SK-N-SH (cell line): ENCODE measurements around the gene HLA-DPA1.

Experiments
- EP300 ChIP-seq, 2 experiments: IDR thresholded peaks; 2 replicates each; pipeline versions ENCODE4 v1.4.0 to v1.6.1; 2012; ENCODE audit warnings: borderline replicate concordance in 1 of 2, low read depth in 1 of 2, low read length in 1 of 2
- EZH2phosphoT487 ChIP-seq: fragments of 200-600 bp; sonication (generic); IDR thresholded peaks from 2 replicates; pipeline ENCODE4 v1.6.1; 2017; ENCODE audit warnings: low read depth, mixed run types, mild to moderate bottlenecking, antibody characterized with exemption, moderate library complexity, borderline replicate concordance
- NFIC ChIP-seq: IDR thresholded peaks from 2 replicates; pipeline ENCODE4 v1.4.0; 2012; ENCODE audit warnings: borderline replicate concordance
- NRF1 ChIP-seq: IDR thresholded peaks from 2 replicates; pipeline ENCODE4 v1.6.1; 2012; ENCODE audit warnings: low read depth, mild to moderate bottlenecking, low read length
- POLR2AphosphoS5 ChIP-seq: IDR thresholded peaks from 2 replicates; pipeline ENCODE4 v1.6.1; 2012; ENCODE audit warnings: low read depth, low read length
- RAD21 ChIP-seq: IDR thresholded peaks from 2 replicates; pipeline ENCODE4 v1.6.1; 2012; ENCODE audit warnings: mild to moderate bottlenecking, low read length
- RFX5 ChIP-seq: IDR thresholded peaks from 2 replicates; pipeline ENCODE4 v1.6.1; 2012; ENCODE audit warnings: mild to moderate bottlenecking, improper control_type of control experiment, low read length
- SMC3 ChIP-seq: IDR thresholded peaks from 2 replicates; pipeline ENCODE4 v1.6.1; 2012; ENCODE audit warnings: low read depth, low read length, improper control_type of control experiment
- TAF1 ChIP-seq: IDR thresholded peaks from 2 replicates; pipeline ENCODE4 v1.6.1; 2012; ENCODE audit warnings: low read depth, mild to moderate bottlenecking, low read length, moderate library complexity, borderline replicate concordance
- TEAD4 ChIP-seq: IDR thresholded peaks from 2 replicates; pipeline ENCODE4 v1.4.0; 2012; ENCODE audit warnings: mild to moderate bottlenecking, borderline replicate concordance; ENCODE audit not compliant: insufficient read depth
- YY1 ChIP-seq: IDR thresholded peaks from 2 replicates; pipeline ENCODE4 v1.4.0; 2012; ENCODE audit warnings: low read depth, mild to moderate bottlenecking
- TF ChIP-seq, protein P1 (sequence below): fragments of 200-600 bp; sonication (generic); IDR thresholded peaks from 2 replicates; pipeline ENCODE4 v1.6.1; 2017; ENCODE audit warnings: antibody characterized with exemption, mild to moderate bottlenecking, moderate library complexity
- TF ChIP-seq, protein P2 (sequence below): IDR thresholded peaks from 2 replicates; pipeline ENCODE4 v1.4.0; 2012; ENCODE audit warnings: low read depth, borderline replicate concordance
- TF ChIP-seq, protein P3 (sequence below): IDR thresholded peaks from 2 replicates; pipeline ENCODE4 v1.6.1; 2012; ENCODE audit warnings: mild to moderate bottlenecking, low read depth, low read length, moderate library complexity

DNA sequence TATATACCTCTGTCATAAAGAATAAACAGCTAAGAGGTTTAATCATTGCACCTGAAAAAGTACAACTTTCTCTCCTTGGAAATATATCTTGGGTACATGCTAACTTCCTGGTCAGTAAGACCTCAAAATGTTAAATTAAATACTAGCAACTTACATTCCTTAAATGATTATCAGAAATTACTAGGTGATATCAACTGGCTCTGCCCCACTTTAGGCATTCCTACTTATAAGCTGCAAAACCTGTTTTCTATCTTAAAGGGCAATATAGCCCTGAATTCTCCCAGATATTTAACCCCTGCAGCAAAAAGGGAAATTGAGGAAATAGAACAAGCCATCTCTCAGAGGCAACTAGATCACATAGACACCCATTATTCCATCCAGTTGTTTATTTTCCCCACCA lies 20.8 kb downstream of the HLA-DPA1 start:
- TF ChIP-seq, protein P1, sequence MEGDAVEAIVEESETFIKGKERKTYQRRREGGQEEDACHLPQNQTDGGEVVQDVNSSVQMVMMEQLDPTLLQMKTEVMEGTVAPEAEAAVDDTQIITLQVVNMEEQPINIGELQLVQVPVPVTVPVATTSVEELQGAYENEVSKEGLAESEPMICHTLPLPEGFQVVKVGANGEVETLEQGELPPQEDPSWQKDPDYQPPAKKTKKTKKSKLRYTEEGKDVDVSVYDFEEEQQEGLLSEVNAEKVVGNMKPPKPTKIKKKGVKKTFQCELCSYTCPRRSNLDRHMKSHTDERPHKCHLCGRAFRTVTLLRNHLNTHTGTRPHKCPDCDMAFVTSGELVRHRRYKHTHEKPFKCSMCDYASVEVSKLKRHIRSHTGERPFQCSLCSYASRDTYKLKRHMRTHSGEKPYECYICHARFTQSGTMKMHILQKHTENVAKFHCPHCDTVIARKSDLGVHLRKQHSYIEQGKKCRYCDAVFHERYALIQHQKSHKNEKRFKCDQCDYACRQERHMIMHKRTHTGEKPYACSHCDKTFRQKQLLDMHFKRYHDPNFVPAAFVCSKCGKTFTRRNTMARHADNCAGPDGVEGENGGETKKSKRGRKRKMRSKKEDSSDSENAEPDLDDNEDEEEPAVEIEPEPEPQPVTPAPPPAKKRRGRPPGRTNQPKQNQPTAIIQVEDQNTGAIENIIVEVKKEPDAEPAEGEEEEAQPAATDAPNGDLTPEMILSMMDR = no peak
- no peak for TF ChIP-seq TEAD4
- no peak for TF ChIP-seq RAD21
- no peak for TF ChIP-seq RFX5
- TF ChIP-seq, protein P2, sequence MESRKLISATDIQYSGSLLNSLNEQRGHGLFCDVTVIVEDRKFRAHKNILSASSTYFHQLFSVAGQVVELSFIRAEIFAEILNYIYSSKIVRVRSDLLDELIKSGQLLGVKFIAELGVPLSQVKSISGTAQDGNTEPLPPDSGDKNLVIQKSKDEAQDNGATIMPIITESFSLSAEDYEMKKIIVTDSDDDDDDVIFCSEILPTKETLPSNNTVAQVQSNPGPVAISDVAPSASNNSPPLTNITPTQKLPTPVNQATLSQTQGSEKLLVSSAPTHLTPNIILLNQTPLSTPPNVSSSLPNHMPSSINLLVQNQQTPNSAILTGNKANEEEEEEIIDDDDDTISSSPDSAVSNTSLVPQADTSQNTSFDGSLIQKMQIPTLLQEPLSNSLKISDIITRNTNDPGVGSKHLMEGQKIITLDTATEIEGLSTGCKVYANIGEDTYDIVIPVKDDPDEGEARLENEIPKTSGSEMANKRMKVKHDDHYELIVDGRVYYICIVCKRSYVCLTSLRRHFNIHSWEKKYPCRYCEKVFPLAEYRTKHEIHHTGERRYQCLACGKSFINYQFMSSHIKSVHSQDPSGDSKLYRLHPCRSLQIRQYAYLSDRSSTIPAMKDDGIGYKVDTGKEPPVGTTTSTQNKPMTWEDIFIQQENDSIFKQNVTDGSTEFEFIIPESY = no peak
- TF ChIP-seq TAF1 = no peak
- TF ChIP-seq EZH2phosphoT487 = no peak
- no peak for TF ChIP-seq SMC3
- no peak for TF ChIP-seq YY1
- no peak for TF ChIP-seq POLR2AphosphoS5
- TF ChIP-seq NFIC = no peak
- TF ChIP-seq, protein P3, sequence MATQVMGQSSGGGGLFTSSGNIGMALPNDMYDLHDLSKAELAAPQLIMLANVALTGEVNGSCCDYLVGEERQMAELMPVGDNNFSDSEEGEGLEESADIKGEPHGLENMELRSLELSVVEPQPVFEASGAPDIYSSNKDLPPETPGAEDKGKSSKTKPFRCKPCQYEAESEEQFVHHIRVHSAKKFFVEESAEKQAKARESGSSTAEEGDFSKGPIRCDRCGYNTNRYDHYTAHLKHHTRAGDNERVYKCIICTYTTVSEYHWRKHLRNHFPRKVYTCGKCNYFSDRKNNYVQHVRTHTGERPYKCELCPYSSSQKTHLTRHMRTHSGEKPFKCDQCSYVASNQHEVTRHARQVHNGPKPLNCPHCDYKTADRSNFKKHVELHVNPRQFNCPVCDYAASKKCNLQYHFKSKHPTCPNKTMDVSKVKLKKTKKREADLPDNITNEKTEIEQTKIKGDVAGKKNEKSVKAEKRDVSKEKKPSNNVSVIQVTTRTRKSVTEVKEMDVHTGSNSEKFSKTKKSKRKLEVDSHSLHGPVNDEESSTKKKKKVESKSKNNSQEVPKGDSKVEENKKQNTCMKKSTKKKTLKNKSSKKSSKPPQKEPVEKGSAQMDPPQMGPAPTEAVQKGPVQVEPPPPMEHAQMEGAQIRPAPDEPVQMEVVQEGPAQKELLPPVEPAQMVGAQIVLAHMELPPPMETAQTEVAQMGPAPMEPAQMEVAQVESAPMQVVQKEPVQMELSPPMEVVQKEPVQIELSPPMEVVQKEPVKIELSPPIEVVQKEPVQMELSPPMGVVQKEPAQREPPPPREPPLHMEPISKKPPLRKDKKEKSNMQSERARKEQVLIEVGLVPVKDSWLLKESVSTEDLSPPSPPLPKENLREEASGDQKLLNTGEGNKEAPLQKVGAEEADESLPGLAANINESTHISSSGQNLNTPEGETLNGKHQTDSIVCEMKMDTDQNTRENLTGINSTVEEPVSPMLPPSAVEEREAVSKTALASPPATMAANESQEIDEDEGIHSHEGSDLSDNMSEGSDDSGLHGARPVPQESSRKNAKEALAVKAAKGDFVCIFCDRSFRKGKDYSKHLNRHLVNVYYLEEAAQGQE = no peak
- TF ChIP-seq EP300 (IDR thresholded peaks at IDR 0.05; ENCODE audit: borderline replicate concordance in 1 of 2, low read depth in 1 of 2, low read length in 1 of 2) = no peak
- TF ChIP-seq NRF1 = no peak
